IgD-negative memory B cell (primary cell): Measurements from ENCODE around the gene C10orf71. TPM values are rescaled to one million over a fixed set of nuclear protein-coding genes. Genes with fewer than 3 reads are reported as not detected.
A peak's percentile ranks its signal among the peaks of the same experiment; 100 is the strongest.

Experiments
- H3K27ac Mint-ChIP-seq, 3 donors: one replicate each; pipeline ENCODE4 v1.8.0; 2020 to 2022; ENCODE audit warnings: mild to moderate bottlenecking in 3 of 3, mixed read lengths in 3 of 3, moderate library complexity in 1 of 3
- H3K27me3 Mint-ChIP-seq: one replicate; pipeline ENCODE4 v1.8.0; 2021; ENCODE audit warnings: mixed read lengths
- H3K36me3 Mint-ChIP-seq: one replicate; pipeline ENCODE4 v1.8.0; 2020; ENCODE audit warnings: mild to moderate bottlenecking, mixed read lengths
- H3K4me1 Mint-ChIP-seq, 3 donors: one replicate each; pipeline ENCODE4 v1.8.0; 2020 to 2022; ENCODE audit warnings: mixed read lengths in 3 of 3, mild to moderate bottlenecking in 1 of 3
- H3K4me3 Mint-ChIP-seq, 4 donors: one replicate each; pipeline ENCODE4 v1.8.0; 2020 to 2022; ENCODE audit warnings: mild to moderate bottlenecking in 4 of 4, mixed read lengths in 4 of 4, moderate library complexity in 3 of 4
- H3K9me3 Mint-ChIP-seq, 3 donors: one replicate each; pipeline ENCODE4 v1.8.0; 2020 to 2021; ENCODE audit warnings: mixed read lengths in 3 of 3, mild to moderate bottlenecking in 1 of 3
- polyA plus RNA-seq: library from polyadenylated mRNA; unstranded; fragments of 300-500 nt; fragmentation: Illumina TruSeq; gene quantifications from one replicate; pipeline ENCODE4 v1.2.3, GENCODE V29; 2021

The C10orf71 gene
- polyA plus RNA-seq, 1 donor from 2014 or later, result not detected

DNA sequence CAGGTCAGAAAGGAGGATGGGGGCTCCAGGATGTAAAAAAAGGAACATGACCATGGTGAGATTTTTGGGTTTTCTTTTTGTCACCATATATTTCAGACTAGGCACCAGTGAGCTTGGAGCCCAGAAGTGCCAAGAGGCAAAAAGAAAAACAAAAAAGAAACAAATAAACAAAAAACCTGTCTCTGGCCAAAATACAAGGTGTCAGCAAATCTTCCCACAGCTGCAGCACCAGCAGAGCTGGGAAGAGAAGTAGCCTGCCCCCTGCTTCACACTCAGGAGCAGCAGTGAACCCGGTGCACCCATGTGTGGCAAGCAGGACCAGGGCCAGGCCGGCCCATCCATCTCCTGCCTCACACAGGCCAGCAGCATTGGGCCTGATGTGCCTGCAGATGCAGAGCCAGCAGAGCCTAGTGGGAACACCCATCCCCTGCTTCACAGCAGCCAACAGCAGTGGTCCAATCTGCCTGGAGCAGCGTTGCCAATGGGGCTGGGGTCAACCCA is 34.7 kb upstream of the C10orf71 start:
- no peak overlapping the region for H3K27ac Mint-ChIP-seq
- H3K4me3 Mint-ChIP-seq, result no peak overlapping the region
- no peaks in the 10 kb centered on the region for H3K36me3 Mint-ChIP-seq
- H3K27me3 Mint-ChIP-seq, result peaks cover 6% of the 10 kb centered on the region
- no peaks in the 10 kb centered on the region for H3K4me1 Mint-ChIP-seq
- peaks cover 5 to 26% (median 13%) of the 10 kb centered on the region in 3 donors for H3K9me3 Mint-ChIP-seq

DNA sequence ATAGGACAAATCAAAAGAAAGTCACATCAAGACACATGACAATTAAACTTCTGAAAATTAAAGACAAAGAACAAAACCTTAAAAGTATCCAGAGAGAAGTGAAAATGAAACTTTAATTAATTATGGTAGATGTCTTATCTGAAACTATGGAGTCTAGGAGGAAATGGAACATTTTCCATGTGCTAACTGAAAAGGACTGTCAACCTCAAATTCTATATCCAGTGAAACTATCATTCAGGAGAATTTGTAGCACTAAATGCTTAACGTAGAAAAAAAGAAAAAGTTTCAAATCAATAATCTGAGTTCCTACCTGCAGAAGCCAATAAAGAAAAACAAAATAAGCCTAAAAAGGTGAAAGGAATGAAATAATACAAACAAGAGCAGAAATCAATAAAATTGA is 33.1 kb upstream of the C10orf71 start:
- no peaks in the 10 kb centered on the region for H3K4me1 Mint-ChIP-seq
- no peak overlapping the region for H3K27ac Mint-ChIP-seq
- H3K27me3 Mint-ChIP-seq, result peaks cover 1% of the 10 kb centered on the region
- no peaks in the 10 kb centered on the region for H3K36me3 Mint-ChIP-seq
- H3K9me3 Mint-ChIP-seq, result peaks cover 5 to 26% (median 15%) of the 10 kb centered on the region in 3 donors
- H3K4me3 Mint-ChIP-seq, result no peak overlapping the region

DNA sequence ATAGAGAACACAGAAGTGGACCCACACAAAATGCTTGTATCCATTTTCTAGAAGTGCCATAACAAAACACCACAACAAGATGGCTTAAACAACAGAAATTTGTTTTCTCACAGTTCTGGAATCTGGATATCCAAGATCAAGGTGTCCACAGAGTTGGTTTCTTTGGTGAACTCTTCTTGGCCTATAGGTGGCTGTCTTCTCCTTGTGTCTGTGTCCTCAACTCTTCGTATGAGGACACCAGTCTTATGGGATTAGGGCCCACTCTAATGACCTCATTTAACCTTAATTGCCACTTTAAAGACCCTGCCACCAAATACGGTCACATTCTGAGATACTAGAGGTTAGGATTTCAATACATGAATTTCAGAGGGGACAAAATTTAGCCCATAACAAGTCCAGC is 30.8 kb upstream of the C10orf71 start:
- peaks cover 3% of the 10 kb centered on the region for H3K27me3 Mint-ChIP-seq
- no peak overlapping the region for H3K4me3 Mint-ChIP-seq
- H3K9me3 Mint-ChIP-seq, result peaks cover 5 to 26% (median 15%) of the 10 kb centered on the region in 3 donors
- H3K36me3 Mint-ChIP-seq, result no peaks in the 10 kb centered on the region
- peaks cover 10 to 13% (median 11%) of the 10 kb centered on the region in 3 donors for H3K4me1 Mint-ChIP-seq
- H3K27ac Mint-ChIP-seq, result no peak overlapping the region

DNA sequence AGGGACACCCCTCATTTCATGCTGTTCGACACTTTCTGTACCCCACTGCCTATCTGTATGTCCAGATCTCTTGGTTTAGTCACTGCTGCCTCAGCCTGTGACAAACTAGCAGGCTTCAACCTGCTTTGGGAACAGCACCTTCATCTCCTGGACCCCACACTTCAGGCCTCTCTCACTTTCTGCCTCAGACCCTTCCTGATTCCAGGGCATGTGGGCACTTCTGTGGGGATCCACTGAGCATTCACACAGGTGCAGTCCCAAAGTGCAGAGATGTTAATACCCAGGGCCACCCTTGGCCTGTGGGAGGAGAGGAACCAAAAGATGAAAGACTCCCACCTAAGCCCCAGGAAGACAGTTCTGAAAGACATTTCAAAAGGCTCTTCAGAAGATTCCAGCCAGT is 29.4 kb upstream of the C10orf71 start:
- Mint-ChIP-seq H3K4me3 (no peak overlapping the region), H3K27me3 (peaks cover 3% of the 10 kb centered on the region), H3K9me3 (peaks cover 5 to 26% (median 11%) of the 10 kb centered on the region in 3 donors), H3K4me1 (peaks cover 10 to 16% (median 11%) of the 10 kb centered on the region in 3 donors), H3K36me3 (no peaks in the 10 kb centered on the region), H3K27ac (no peak overlapping the region)

DNA sequence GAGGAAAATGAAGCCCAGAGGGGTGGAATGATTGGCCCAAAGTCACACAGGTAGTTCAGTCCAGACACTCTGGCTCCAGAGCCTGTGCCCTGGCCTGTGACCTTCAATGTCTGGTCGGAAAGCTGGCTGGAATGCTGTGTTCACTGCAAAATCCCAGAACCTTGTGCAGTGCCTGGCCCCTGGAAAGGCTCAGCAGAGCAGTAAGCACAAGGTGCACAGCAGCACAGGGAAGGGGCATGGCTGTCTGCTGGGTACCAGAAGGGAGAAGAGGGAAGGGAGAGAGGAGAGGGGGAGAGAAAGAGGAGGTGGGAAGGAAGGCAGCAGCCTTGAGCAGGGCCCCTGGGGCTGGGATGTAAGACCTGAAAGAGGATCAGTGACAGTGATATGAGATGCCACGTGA is 28.4 kb upstream of the C10orf71 start:
- Mint-ChIP-seq H3K4me3 (no peak overlapping the region), H3K4me1 (peaks cover 10 to 16% (median 11%) of the 10 kb centered on the region in 3 donors), H3K27me3 (peaks cover 3% of the 10 kb centered on the region), H3K27ac (no peak overlapping the region), H3K9me3 (peaks cover 3 to 17% (median 11%) of the 10 kb centered on the region in 3 donors), H3K36me3 (no peaks in the 10 kb centered on the region)

DNA sequence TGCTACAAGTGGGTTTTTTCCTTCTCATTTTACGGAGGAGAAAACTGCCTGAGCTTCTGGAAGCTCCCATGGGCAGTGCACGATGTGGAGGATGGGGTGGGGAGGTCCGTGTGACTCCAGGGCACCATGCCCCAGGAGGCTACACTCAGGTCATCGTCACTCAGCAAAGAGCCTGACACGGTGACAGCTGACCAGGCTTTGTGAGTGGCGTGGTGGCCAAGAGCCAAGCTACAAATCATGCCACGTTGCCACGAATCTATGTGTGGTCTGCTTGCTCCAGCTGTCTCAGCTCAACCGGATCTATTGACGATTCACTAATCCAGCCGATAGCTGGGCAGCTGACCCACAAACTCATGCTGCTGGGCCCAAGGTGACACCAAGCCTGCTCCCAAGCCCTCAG is 27.6 kb upstream of the C10orf71 start:
- Mint-ChIP-seq H3K9me3 (peaks cover 3 to 9% (median 3%) of the 10 kb centered on the region in 3 donors), H3K4me1 (peaks cover 10 to 16% (median 11%) of the 10 kb centered on the region in 3 donors), H3K36me3 (no peaks in the 10 kb centered on the region), H3K27me3 (peaks cover 3% of the 10 kb centered on the region), H3K27ac (no peak overlapping the region), H3K4me3 (no peak overlapping the region)

DNA sequence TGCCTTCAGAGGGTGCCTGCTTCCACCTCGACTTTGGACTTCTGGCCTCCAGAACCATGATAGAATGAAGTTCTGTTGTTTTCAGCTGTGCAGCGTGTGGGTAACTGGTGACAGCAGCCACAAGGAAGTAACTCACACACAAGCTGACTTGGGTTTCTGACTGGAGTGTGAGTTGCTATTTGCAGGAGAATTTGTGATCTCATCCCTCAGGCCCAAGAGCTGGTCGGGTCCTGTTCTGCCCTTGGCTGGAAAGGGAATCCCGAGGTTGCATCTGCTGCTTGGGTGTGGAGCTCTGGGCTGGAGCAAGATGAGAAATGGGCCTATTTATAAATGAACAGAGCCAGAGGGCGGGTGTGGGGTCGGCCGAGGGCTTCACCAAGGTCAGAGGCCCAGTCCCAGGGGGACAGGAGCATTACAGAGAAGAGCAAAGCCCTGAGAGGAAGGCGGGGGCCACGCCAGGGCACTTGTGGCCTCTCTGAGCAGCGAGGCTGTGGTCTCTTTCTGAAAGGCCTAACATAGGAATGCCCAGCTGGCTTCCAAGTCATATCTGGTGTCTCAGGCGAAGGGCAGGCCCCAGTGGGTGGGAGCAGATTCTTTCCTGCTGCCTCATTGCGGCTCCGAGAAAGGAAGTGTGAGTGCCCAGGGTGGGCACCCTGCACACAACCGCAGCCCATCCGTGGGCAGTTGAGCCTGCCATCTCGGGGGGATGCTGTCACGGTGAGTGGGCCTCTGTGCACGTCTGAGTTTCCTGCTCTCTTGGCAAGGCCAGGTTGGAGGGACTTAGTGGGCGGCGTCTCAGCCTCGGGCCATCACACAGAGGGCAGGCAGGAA is 26.5 kb upstream of the C10orf71 start:
- Mint-ChIP-seq H3K4me1 (peaks cover 10 to 16% (median 11%) of the 10 kb centered on the region in 3 donors), H3K4me3 (peak overlapping the region in 2 of 4 donors; percentile 25 to 90), H3K27ac (peak overlapping the region in 1 of 3 donors; percentile 59), H3K36me3 (no peaks in the 10 kb centered on the region), H3K9me3 (peaks cover under 1 to 5% (median 2%) of the 10 kb centered on the region in 3 donors), H3K27me3 (peaks cover 3% of the 10 kb centered on the region)

DNA sequence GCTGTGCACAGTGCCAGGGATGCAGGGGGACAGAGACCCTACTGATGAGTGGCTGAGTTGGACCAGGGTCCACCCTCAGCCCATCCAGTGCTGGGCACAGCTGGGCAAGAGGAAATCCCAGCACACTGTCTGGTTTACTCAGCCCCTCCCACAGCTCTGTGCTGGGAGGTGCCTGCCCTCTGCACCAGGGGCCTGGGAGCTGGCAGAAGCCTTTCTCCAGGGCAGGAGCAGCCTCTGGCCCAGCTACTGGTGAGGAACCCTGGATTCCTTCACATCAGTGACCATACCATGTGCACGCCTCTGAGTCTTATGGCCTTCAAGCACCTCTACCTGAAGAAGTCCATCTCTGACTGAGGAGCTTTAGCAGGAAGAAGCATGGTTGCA is 25.9 kb upstream of the C10orf71 start:
- H3K27ac Mint-ChIP-seq, result peak overlapping the region in 1 of 3 donors; percentile 59
- H3K36me3 Mint-ChIP-seq, result no peaks in the 10 kb centered on the region
- peaks cover 10 to 16% (median 11%) of the 10 kb centered on the region in 3 donors for H3K4me1 Mint-ChIP-seq
- peaks cover 0 to 2% (median 0%) of the 10 kb centered on the region in 3 donors for H3K9me3 Mint-ChIP-seq
- peaks cover 3% of the 10 kb centered on the region for H3K27me3 Mint-ChIP-seq
- H3K4me3 Mint-ChIP-seq, result no peak overlapping the region

DNA sequence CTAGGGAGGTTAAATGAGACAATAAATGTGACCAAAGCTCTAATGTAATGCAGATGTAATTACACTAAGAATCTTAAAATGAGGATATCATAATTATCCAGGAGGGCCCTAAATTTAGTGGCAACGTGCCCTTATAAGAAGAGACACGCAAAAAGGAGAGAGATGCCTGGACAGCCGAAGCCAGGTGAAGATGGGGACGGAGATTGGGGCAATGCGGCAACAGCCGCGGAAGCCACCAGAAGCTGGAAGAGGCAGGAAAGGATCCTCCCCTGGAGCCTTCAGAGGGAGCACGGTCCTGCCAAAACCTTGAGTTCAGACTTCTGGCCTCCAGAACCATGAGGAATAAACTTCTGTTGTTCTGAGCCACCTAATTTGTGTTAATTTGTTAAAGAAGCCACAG is 25.3 kb upstream of the C10orf71 start:
- Mint-ChIP-seq H3K4me3 (no peak overlapping the region), H3K27ac (no peak overlapping the region), H3K9me3 (peaks cover 0 to 2% (median 0%) of the 10 kb centered on the region in 3 donors), H3K36me3 (no peaks in the 10 kb centered on the region), H3K27me3 (peaks cover 5% of the 10 kb centered on the region), H3K4me1 (peaks cover 10 to 16% (median 11%) of the 10 kb centered on the region in 3 donors)

DNA sequence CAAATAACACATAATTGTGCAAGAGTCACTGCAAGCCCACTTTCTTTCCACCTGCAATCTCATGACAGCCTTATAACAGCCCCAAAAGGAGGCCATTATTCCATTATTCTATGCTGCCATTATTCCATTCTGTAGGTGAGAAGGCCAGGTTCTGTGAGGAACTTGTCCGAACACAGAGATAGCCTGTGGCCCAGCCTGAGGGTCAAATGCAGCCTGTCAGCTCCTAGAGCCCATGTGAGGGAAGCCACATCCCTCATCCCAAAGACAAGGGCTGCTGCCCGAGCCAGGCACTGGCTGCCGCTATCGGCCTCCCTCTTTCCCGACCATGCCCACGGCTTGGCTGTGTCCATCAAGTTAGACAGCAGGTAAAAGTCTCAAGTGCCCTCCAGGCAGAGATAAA is 24.1 kb upstream of the C10orf71 start:
- H3K4me3 Mint-ChIP-seq, result no peak overlapping the region
- peaks cover 0 to under 1% (median 0%) of the 10 kb centered on the region in 3 donors for H3K9me3 Mint-ChIP-seq
- peaks cover 14% of the 10 kb centered on the region for H3K27me3 Mint-ChIP-seq
- H3K4me1 Mint-ChIP-seq, result peaks cover 10 to 16% (median 11%) of the 10 kb centered on the region in 3 donors
- H3K36me3 Mint-ChIP-seq, result no peaks in the 10 kb centered on the region
- no peak overlapping the region for H3K27ac Mint-ChIP-seq

DNA sequence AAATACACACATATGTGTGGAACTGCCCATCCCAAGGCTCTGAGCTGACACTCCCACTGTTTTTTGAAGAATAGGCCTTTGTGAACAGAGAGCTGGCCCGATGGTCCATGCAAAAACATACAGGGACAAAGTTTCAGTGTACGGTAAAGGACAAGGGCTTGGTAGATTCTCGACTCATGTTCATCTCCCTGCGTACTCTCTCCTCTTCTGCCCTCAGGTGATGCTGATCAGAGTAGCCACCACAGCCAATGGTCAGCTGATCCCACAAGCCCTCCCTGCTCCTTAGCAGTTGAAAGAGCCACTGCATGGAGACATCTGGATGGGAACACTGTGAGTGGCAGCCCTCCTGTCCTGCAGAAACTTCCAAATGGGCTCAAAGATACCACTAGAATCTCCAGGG is 23.1 kb upstream of the C10orf71 start:
- Mint-ChIP-seq H3K9me3 (no peaks in the 10 kb centered on the region), H3K36me3 (peaks cover 2% of the 10 kb centered on the region), H3K4me3 (no peak overlapping the region), H3K27ac (no peak overlapping the region), H3K27me3 (peaks cover 16% of the 10 kb centered on the region), H3K4me1 (peaks cover 10 to 16% (median 11%) of the 10 kb centered on the region in 3 donors)

DNA sequence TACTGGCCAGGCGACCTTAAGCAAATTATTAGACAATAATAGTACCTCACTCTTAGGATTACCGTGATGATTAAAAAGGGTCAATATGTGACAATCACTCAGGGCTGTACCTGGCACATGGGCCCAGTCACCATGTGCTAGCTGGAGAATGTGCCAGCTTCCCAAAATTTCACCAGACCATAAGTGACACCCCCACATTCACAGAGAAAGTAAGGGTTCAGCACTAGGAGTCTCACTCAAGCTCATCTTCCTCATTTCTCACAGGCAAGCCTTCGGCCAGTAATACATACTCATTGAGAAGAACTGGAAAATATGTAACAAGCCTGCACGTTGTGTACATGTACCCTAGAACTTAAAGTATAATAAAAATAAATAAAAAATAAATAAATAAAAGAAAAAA is 22.4 kb upstream of the C10orf71 start:
- H3K9me3 Mint-ChIP-seq, result no peaks in the 10 kb centered on the region
- H3K4me1 Mint-ChIP-seq, result peaks cover 10 to 16% (median 11%) of the 10 kb centered on the region in 3 donors
- no peak overlapping the region for H3K27ac Mint-ChIP-seq
- H3K27me3 Mint-ChIP-seq, result peaks cover 16% of the 10 kb centered on the region
- H3K4me3 Mint-ChIP-seq, result no peak overlapping the region
- peaks cover 2% of the 10 kb centered on the region for H3K36me3 Mint-ChIP-seq

DNA sequence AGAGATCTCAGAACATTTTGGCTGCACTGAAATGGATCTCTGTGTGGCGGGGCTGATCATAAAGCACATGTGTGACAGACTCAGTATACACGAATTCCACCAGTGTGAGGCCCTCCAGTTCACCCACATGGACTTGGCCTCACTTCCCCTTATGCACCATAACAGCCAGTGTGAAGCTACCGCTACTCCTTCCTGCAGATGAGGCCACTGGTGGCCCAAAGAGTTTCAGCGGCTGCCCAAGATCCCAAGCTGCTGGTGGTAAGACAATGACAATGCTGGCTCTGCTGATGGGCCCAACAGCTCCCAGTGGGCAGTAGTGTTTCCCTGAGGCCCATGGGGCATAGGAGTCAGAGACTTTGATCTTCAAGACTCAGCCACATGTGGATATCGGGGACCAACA is 21.0 kb upstream of the C10orf71 start:
- Mint-ChIP-seq H3K27me3 (peaks cover 14% of the 10 kb centered on the region), H3K4me1 (peaks cover 0 to 4% (median 0%) of the 10 kb centered on the region in 3 donors), H3K9me3 (no peaks in the 10 kb centered on the region), H3K27ac (no peak overlapping the region), H3K4me3 (peak overlapping the region in 1 of 4 donors; percentile 28), H3K36me3 (peaks cover 2% of the 10 kb centered on the region)

DNA sequence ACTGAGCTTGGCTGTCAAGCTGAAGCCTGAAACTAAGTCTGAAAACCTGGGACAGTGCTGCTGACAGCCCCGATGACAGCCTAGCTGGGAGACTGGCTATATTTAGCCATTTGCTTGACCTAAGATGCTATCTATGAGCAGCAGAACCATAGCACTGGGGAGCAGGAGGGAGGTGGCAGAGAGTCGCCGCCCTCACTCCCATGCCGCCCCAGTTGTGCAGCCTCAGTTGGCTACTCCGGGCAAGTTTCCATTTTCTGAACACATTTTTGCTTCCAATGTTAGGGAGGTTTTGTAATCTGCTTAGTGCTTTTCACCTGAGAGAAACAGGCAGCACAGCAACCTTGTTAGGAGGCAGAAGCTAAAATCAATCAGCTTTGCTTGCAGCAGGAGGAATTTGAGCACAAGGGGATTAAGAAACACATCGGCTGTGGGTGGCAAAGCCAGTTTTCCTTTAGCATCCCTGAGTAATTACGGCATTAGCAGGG is 20.4 kb upstream of the C10orf71 start:
- no peak overlapping the region for H3K4me3 Mint-ChIP-seq
- peaks cover 2% of the 10 kb centered on the region for H3K36me3 Mint-ChIP-seq
- H3K4me1 Mint-ChIP-seq, result peaks cover 0 to 1% (median 0%) of the 10 kb centered on the region in 3 donors
- peaks cover 14% of the 10 kb centered on the region for H3K27me3 Mint-ChIP-seq
- no peaks in the 10 kb centered on the region for H3K9me3 Mint-ChIP-seq
- no peak overlapping the region for H3K27ac Mint-ChIP-seq

DNA sequence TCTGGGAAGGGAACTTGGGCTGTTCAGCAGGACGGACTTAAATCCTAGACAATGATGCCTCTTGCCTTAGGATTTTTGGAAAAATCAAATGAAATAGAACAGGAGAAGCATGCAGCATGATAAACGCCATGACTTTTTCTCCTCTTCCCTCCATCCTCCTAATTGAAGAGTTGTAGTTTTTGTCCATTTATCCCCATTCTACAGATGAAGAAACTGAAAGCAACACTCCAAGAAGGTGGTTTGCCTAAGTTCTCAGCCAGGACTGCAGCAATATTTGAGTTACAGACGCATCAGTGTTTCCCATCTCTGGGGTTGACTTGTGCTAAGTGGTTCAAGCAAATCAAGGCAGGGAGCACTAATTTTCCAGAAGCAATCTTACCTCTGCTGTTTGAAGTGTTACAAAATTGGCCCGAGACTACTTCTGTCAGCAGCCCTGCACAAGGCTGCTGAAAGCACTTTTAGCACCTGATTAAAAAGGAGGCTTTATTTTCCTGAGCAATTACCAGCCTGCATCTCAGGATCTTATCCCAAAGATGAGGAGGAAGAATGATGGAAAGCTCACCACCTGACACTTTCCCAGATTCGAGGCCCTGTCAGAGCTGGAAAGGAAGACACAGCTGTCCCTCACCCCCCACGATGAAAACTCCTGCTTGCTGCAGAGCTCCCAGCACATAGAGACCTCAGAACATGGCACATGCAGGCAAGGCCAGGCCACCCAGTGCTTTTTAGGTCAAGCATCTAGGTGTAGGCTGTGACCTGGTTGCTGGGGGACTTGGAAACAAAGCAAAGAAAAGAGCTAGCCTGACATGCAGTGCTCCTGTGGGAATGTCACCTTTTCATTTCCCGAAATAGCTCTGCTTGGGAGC is 19.7 kb upstream of the C10orf71 start:
- no peak overlapping the region for H3K27ac Mint-ChIP-seq
- no peak overlapping the region for H3K4me3 Mint-ChIP-seq
- no peaks in the 10 kb centered on the region for H3K9me3 Mint-ChIP-seq
- no peaks in the 10 kb centered on the region for H3K4me1 Mint-ChIP-seq
- peaks cover 14% of the 10 kb centered on the region for H3K27me3 Mint-ChIP-seq
- peaks cover 2% of the 10 kb centered on the region for H3K36me3 Mint-ChIP-seq
